NCI-H187 treated with DMSO at 0.1 percent for 48 hours (cell line): ENCODE measurements around the gene PCDHGA5.
"Not testable (repeated sequence)": the region's sequence is repeated elsewhere in the genome, so short reads cannot be mapped to it uniquely, and the experiment has no call there.

Experiments
- DNase-seq: peaks from one replicate; lab custom pipeline; 2025; lab: John Stamatoyannopoulos, UW

Gene PCDHGA5

GRCh38 chr5:141351591-141351990 is 12.4 kb upstream of the PCDHGA5 start:
- no peak for DNase-seq

DNA sequence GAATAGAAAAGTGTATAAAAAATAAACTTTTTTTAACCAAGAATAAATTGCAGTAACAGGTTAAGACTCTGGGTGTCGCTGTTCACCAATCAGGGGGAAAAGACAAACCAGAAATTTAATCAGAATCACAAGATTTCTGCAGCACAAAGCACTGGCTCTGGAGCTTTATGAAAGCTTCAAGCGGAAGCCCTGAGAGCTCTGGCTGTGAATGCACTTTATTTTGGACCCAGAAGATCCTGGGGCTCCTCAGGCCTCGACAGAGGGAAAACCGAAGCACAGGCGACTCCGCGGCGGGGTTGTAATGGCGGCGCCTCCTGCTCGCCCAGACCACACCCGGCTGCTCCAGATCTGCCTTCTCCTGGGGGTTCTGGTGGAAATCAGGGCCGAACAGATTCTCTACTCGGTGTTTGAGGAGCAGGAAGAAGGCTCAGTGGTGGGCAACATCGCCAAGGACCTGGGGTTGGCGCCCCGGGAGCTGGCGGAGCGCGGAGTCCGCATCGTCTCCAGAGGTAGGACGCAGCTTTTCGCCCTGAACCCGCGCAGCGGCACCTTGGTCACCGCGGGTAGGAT is 9.0 kb upstream of the PCDHGA5 start, which contains the start of gene PCDHGA4:
PCDHGA4 (plus strand) TSS at position 122 of the 570 bp plus-strand sequence; CDS start at position 209, 87 bp downstream.
- no peak for DNase-seq

- DNase-seq: no peak
Observed at GRCh38 chr5:141355641-141356040, 8.3 kb upstream of the PCDHGA5 start.

- DNase-seq: no peak
Observed at GRCh38 chr5:141356133-141356532, 7.8 kb upstream of the PCDHGA5 start.

DNA sequence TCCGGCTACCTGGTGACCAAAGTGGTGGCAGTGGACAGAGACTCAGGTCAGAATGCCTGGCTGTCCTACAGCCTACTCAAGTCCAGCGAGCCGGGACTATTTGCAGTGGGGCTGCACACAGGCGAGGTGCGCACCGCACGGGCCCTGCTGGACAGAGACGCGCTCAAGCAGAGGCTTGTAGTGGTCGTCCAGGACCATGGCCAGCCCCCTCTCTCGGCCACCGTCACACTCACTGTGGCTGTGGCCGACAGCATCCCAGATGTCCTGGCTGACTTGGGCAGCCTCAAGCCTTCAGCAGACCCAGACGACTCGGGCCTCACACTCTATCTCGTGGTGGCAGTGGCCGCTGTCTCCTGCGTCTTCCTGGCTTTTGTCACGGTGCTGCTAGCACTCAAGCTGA is 7.0 kb upstream of the PCDHGA5 start:
- DNase-seq: no peak

GRCh38 chr5:141359790-141360426 is 4.1 kb upstream of the PCDHGA5 start, which contains the start of gene PCDHGB2:
TSS of gene PCDHGB2 (plus strand) at chr5:141359994. CDS start at chr5:141360136, 142 bp downstream.
- DNase-seq: no peak

- DNase-seq: no peak
Observed at GRCh38 chr5:141360685-141361084, 3.3 kb upstream of the PCDHGA5 start.

DNA sequence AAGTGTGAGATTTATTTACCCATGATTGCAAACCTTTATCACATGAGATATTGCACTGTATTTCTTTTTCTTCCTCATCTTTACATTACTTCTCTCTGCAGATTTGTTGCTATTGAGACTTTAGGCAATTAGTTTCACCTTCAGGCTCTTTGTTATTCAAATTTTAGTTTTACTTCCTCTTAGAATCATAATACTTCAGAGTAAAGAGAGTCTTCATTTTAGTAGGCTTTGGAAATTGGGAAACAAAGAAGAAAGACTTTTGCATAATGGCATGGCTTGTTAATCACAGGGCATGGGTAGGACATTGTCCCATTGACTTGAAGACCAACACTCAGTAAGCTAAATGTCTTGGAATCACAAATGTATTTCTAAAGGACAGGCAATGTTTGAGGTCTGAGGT is 1.2 kb upstream of the PCDHGA5 start:
- no peak for DNase-seq

GRCh38 chr5:141366016-141366896 is 2.3 kb downstream of the PCDHGA5 start:
- no peak for DNase-seq

DNA sequence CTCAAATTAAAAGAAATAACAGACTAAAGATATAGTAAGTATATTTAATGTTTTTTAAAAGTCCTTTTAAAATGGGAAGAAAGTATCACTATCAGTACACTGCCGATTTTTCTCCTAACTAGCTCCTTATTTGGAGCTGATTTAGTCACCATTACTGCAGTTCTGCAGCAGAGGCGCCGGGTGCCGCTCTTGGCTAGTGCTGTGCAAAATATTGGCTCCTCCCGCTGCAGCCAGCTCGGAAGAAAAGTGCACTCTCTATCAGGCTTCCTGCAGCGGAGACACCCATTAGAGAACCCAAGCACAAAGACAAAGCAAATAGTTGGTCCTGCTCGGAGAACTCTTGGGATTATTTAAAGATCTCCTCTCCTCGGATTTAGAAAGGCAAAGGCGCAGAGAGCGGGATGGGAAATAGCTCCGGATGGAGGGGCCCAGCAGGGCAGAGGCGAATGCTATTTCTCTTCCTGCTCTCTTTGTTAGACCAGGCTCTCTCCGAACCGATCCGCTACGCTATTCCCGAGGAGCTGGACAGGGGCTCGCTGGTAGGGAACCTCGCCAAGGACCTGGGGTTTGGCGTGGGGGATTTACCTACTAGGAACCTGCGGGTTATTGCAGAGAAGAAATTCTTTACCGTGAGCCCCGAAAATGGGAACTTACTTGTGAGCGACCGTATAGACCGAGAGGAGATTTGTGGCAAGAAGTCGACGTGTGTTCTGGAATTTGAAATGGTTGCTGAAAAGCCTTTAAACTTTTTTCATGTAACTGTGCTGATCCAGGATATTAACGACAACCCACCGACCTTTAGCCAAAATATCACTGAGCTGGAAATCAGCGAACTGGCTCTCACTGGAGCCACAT is 6.3 kb downstream of the PCDHGA5 start, which contains the start of gene PCDHGB3:
PCDHGB3 (plus strand) TSS at position 249 of the 855 bp plus-strand sequence; CDS start at position 402, 153 bp downstream.
- no peak for DNase-seq

GRCh38 chr5:141371572-141372475 is 7.9 kb downstream of the PCDHGA5 start:
- DNase-seq: no peak

- DNase-seq: no peak
Observed at GRCh38 chr5:141373673-141374317, 9.8 kb downstream of the PCDHGA5 start, which contains the start of gene PCDHGA6. TSS of gene PCDHGA6 (plus strand) at chr5:141373891. CDS start at chr5:141374084, 193 bp downstream.

DNA sequence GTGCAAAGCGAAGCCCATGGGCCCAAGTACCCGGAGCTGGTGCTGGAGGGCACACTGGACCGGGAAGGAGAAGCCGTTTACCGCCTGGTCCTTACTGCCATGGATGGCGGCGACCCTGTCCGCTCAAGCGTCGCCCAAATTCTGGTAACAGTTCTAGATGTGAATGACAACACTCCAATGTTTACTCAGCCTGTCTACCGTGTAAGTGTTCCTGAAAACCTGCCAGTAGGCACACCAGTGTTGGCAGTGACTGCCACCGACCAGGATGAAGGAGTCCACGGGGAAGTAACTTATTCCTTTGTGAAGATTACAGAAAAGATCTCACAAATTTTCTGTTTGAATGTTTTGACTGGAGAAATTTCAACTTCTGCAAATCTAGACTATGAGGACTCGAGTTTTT is 10.7 kb downstream of the PCDHGA5 start:
- DNase-seq: no peak

GRCh38 chr5:141375444-141376155 is 11.6 kb downstream of the PCDHGA5 start:
- DNase-seq: not testable (repeated sequence)

- DNase-seq: no peak
Observed at GRCh38 chr5:141382469-141383294, 18.7 kb downstream of the PCDHGA5 start, which contains the start of gene PCDHGA7. TSS of gene PCDHGA7 (plus strand) at chr5:141382742. CDS start at chr5:141382900, 158 bp downstream.

GRCh38 chr5:141383345-141383744 is 19.4 kb downstream of the PCDHGA5 start:
- DNase-seq: no peak

DNA sequence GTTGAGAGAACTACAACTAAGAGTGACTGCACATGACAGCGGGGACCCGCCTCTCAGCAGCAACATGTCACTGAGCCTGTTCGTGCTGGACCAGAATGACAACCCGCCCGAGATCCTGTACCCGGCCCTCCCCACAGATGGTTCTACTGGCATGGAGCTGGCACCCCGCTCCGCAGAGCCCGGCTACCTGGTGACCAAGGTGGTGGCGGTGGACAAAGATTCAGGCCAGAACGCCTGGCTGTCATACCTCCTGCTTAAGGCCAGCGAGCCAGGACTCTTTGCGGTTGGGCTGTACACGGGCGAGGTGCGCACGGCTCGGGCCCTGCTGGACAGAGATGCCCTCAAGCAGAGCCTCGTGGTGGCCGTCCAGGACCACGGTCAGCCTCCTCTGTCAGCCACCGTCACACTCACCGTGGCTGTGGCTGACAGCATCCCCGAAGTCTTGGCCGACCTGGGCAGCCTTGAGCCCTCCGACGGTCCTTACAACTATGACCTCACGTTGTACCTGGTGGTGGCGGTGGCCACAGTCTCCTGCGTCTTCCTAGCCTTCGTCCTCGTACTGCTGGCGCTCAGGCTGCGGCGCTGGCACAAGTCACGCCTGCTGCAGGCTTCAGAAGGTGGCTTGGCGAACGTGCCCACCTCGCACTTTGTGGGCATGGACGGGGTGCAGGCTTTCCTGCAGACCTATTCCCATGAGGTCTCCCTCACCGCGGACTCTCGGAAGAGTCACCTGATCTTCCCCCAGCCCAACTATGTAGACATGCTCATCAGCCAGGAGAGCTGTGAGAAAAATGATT is 20.7 kb downstream of the PCDHGA5 start:
- no peak for DNase-seq
